A549 (cell line): ENCODE results near the gene CARD14. TPM values are rescaled to one million over a fixed set of nuclear protein-coding genes. Genes with fewer than 3 reads are reported as not detected.

Source experiments
- ATAC-seq, 2 experiments: fragments of 200-7000 bp in 1 of 2; fragments of >200 bp in 1 of 2; cut with Nextera tagmentation in 1 of 2; cut with Tn5 transposase in 1 of 2; 3 replicates each; pipeline versions ENCODE4 v1.8.0 to v1.9.1; 2018 to 2020; ENCODE audit warnings: mild to moderate bottlenecking in 1 of 2, moderate library complexity in 1 of 2
- CTCF ChIA-PET: fragments of 300-600 bp; sonication (Branson Sonifier 250); formaldehyde crosslinking; extraction: SDS; loops from one replicate; lab custom pipeline; 2021; ENCODE audit warnings: antibody characterized with exemption, inconsistent platforms; lab: Yijun Ruan, JAX
- POLR2A ChIA-PET: fragments of 350-600 bp; formaldehyde crosslinking; extraction: SDS; loops from one replicate; lab custom pipeline; 2021; ENCODE audit warnings: antibody characterized with exemption, inconsistent platforms; lab: Yijun Ruan, JAX
- DNase-seq, 2 experiments: peaks; one replicate each; pipeline versions ENCODE4 v3.0.0 to v3.0.0-alpha.2; 2011 to 2016; ENCODE audit warnings: low read depth in 1 of 2, low spot score in 1 of 2
- FAIRE-seq: peaks from 2 replicates; lab custom pipeline; 2011; peaks lifted over from hg19 to GRCh38; lab: Jason Lieb, UNC
- H3K27ac ChIP-seq, 2 experiments: fragments of >200 bp; sonication (Bioruptor Twin); formaldehyde crosslinking; 3 replicates each; pipeline ENCODE4 v1.5.1; 2016 to 2017
- H3K4me1 ChIP-seq: fragments of >200 bp; sonication (Bioruptor Twin); formaldehyde crosslinking; 3 replicates; pipeline ENCODE4 v1.6.1; 2016
- H3K4me2 ChIP-seq: fragments of >200 bp; sonication (Bioruptor Twin); formaldehyde crosslinking; 3 replicates; pipeline ENCODE4 v1.6.1; 2016
- H3K4me3 ChIP-seq: fragments of >200 bp; sonication (Bioruptor Twin); formaldehyde crosslinking; 3 replicates; pipeline ENCODE4 v1.5.1; 2016
- H3K9me3 ChIP-seq: fragments of >200 bp; sonication (Bioruptor Twin); formaldehyde crosslinking; 3 replicates; pipeline ENCODE4 v1.6.1; 2016
- ATOH8 ChIP-seq: fragments of 250-450 bp; sonication (Bioruptor Pico); IDR thresholded peaks from 2 replicates; pipeline ENCODE4 v1.5.0; 2020; ENCODE audit warnings: low read depth, mild to moderate bottlenecking, moderate library complexity
- BHLHE40 ChIP-seq: IDR thresholded peaks from 2 replicates; pipeline ENCODE4 v1.6.1; 2012; ENCODE audit warnings: low read depth, low read length, inconsistent platforms
- CBX2 ChIP-seq: fragments of 200-600 bp; sonication (generic); IDR thresholded peaks from 2 replicates; pipeline ENCODE4 v1.6.1; 2016; ENCODE audit warnings: low read depth, mild to moderate bottlenecking, borderline replicate concordance
- CEBPB ChIP-seq, 2 experiments: fragments of >200 bp in 1 of 2; sonication (Bioruptor Twin) in 1 of 2; formaldehyde crosslinking in 1 of 2; IDR thresholded peaks; 2 replicates each; pipeline ENCODE4 v1.6.1; 2012 to 2016
- EHF ChIP-seq: fragments of 250-450 bp; sonication (Bioruptor Pico); IDR thresholded peaks from 2 replicates; pipeline ENCODE4 v1.5.0; 2020; ENCODE audit warnings: mild to moderate bottlenecking
- EHMT2 ChIP-seq: fragments of 200-600 bp; sonication (generic); IDR thresholded peaks from 2 replicates; pipeline ENCODE4 v1.6.1; 2016; ENCODE audit warnings: antibody characterized with exemption, low read depth, mild to moderate bottlenecking, moderate library complexity
- EP300 ChIP-seq, 2 experiments: fragments of >200 bp; sonication (Bioruptor Twin); formaldehyde crosslinking; IDR thresholded peaks; 2 replicates in 1 of 2; 3 replicates in 1 of 2; pipeline ENCODE4 v1.6.1; 2016 to 2017
- ESRRA ChIP-seq: fragments of 150-350 bp; IDR thresholded peaks from 2 replicates; pipeline ENCODE4 v1.6.1; 2014; ENCODE audit warnings: mild to moderate bottlenecking, low read length, borderline replicate concordance
- FOSB ChIP-seq: fragments of 250-450 bp; sonication (Bioruptor Pico); IDR thresholded peaks from 2 replicates; pipeline ENCODE4 v1.5.0; 2020; ENCODE audit warnings: mild to moderate bottlenecking, moderate library complexity
- GATA3 ChIP-seq: IDR thresholded peaks from 2 replicates; pipeline ENCODE4 v1.6.1; 2012; ENCODE audit warnings: borderline replicate concordance
- HDAC2 ChIP-seq: fragments of 200-600 bp; sonication (generic); IDR thresholded peaks from 2 replicates; pipeline ENCODE4 v1.6.1; 2016
- HEYL ChIP-seq: fragments of 250-450 bp; sonication (Bioruptor Pico); IDR thresholded peaks from 2 replicates; pipeline ENCODE4 v1.8.0; 2021; ENCODE audit warnings: mild to moderate bottlenecking, moderate library complexity
- HOXA7 ChIP-seq: fragments of 250-450 bp; sonication (Bioruptor Pico); IDR thresholded peaks from 2 replicates; pipeline ENCODE4 v1.5.0; 2020; ENCODE audit warnings: mild to moderate bottlenecking, moderate library complexity
- HOXB13 ChIP-seq: fragments of 250-450 bp; sonication (Bioruptor Pico); IDR thresholded peaks from 2 replicates; pipeline ENCODE4 v1.5.0; 2020; ENCODE audit warnings: low read depth, mild to moderate bottlenecking, moderate library complexity
- HOXB5 ChIP-seq: fragments of 250-450 bp; sonication (Bioruptor Pico); IDR thresholded peaks from 2 replicates; pipeline ENCODE4 v1.5.0; 2020; ENCODE audit warnings: mild to moderate bottlenecking, moderate library complexity
- JUNB ChIP-seq: fragments of >200 bp; sonication (Bioruptor Twin); formaldehyde crosslinking; IDR thresholded peaks from 2 replicates; pipeline ENCODE4 v1.6.1; 2016
- KDM1A ChIP-seq: fragments of 200-600 bp; sonication (generic); IDR thresholded peaks from 2 replicates; pipeline ENCODE4 v1.6.1; 2016; ENCODE audit warnings: low read depth, mild to moderate bottlenecking
- MAFK ChIP-seq: fragments of 450-650 bp; IDR thresholded peaks from 2 replicates; pipeline ENCODE4 v1.6.1; 2014; ENCODE audit not compliant: partially characterized antibody
- MAZ ChIP-seq: fragments of 150-350 bp; IDR thresholded peaks from 2 replicates; pipeline ENCODE4 v1.6.1; 2014; ENCODE audit warnings: antibody characterized with exemption, low read depth, low read length, borderline replicate concordance
- NFE2L2 ChIP-seq: fragments of 150-350 bp; conservative IDR thresholded peaks from 2 replicates; pipeline ENCODE4 v1.6.1; 2014; ENCODE audit warnings: low read length
- NR3C1 ChIP-seq: fragments of >200 bp; sonication (Bioruptor Twin); formaldehyde crosslinking; IDR thresholded peaks from 3 replicates; pipeline ENCODE4 v1.6.1; 2017
- PHF8 ChIP-seq: fragments of 200-600 bp; sonication (generic); IDR thresholded peaks from 2 replicates; pipeline ENCODE4 v1.6.1; 2016; ENCODE audit warnings: low read depth, mild to moderate bottlenecking, antibody characterized with exemption, moderate library complexity, borderline replicate concordance
- POLR2A ChIP-seq: IDR thresholded peaks from 2 replicates; pipeline ENCODE4 v1.6.1; 2012; ENCODE audit warnings: mild to moderate bottlenecking, low read length
- POLR2AphosphoS2 ChIP-seq: conservative IDR thresholded peaks from 2 replicates; pipeline ENCODE4 v1.6.1; 2012; ENCODE audit warnings: low read length, improper control_type of control experiment, inconsistent platforms
- RAD21 ChIP-seq, 2 experiments: fragments of >200 bp in 1 of 2; sonication (Bioruptor Twin) in 1 of 2; formaldehyde crosslinking in 1 of 2; IDR thresholded peaks in 1 of 2; conservative IDR thresholded peaks in 1 of 2; 2 replicates in 1 of 2; 3 replicates in 1 of 2; pipeline ENCODE4 v1.6.1; 2012 to 2018; ENCODE audit warnings: inconsistent platforms in 1 of 2
- RCOR1 ChIP-seq: fragments of 150-350 bp; IDR thresholded peaks from 2 replicates; pipeline ENCODE4 v1.6.1; 2014; ENCODE audit warnings: antibody characterized with exemption, low read length, low read depth
- RFX5 ChIP-seq: fragments of 450-650 bp; IDR thresholded peaks from 2 replicates; pipeline ENCODE4 v1.7.1; 2014; ENCODE audit warnings: antibody characterized with exemption, mild to moderate bottlenecking, moderate library complexity
- TP53 ChIP-seq: fragments of 250-450 bp; sonication (Bioruptor Pico); IDR thresholded peaks from 2 replicates; pipeline ENCODE4 v1.5.0; 2021; ENCODE audit warnings: mild to moderate bottlenecking, moderate library complexity
- ZC3H11A ChIP-seq: fragments of 450-650 bp; IDR thresholded peaks from 2 replicates; pipeline ENCODE4 v1.6.1; 2014; ENCODE audit warnings: antibody characterized with exemption, mild to moderate bottlenecking
- ZFP36 ChIP-seq: fragments of 450-650 bp; IDR thresholded peaks from 2 replicates; pipeline ENCODE4 v1.6.1; 2014; ENCODE audit warnings: borderline replicate concordance; ENCODE audit not compliant: partially characterized antibody
- ZNF302 ChIP-seq: fragments of 250-450 bp; sonication (Bioruptor Pico); IDR thresholded peaks from 2 replicates; pipeline ENCODE4 v1.9.0; 2021; ENCODE audit warnings: inconsistent platforms, mild to moderate bottlenecking, moderate library complexity
- WGBS: methylation state at CpG from one replicate; pipeline ENCODE4 v1.1.6; 2017; ENCODE audit errors: missing lambda C conversion rate; 5-methylcytosine and 5-hydroxymethylcytosine counted together
- polyA plus RNA-seq, 4 experiments: library from polyadenylated mRNA; depleted of rRNA in 3 of 4; stranded (reverse); fragments of >200 nt; fragmentation: RNase III in 1 of 4; extraction: RNeasy Plus Mini Kit Qiagen cat#74134 plus additional on column Dnase treatment in 1 of 4; gene quantifications; 2 replicates in 3 of 4; 3 replicates in 1 of 4; pipeline ENCODE4 v1.2.3, GENCODE V29; 2011 to 2017
- TF ChIP-seq, protein P1 (sequence below): fragments of >200 bp; sonication (Bioruptor Twin); formaldehyde crosslinking; IDR thresholded peaks from 3 replicates; pipeline ENCODE4 v1.5.1; 2016
- TF ChIP-seq, protein P2 (sequence below): fragments of >200 bp; sonication (Bioruptor Twin); formaldehyde crosslinking; IDR thresholded peaks from 3 replicates; pipeline ENCODE4 v1.6.1; 2016
- TF ChIP-seq, protein P3 (sequence below): fragments of 150-350 bp; IDR thresholded peaks from 2 replicates; pipeline ENCODE4 v1.6.1; 2014; ENCODE audit warnings: low read depth, mild to moderate bottlenecking, low read length
- TF ChIP-seq, protein P4 (sequence below): fragments of >200 bp; sonication (Bioruptor Twin); formaldehyde crosslinking; IDR thresholded peaks from 2 replicates; pipeline ENCODE4 v1.6.1; 2016
- TF ChIP-seq, protein P5 (sequence below): IDR thresholded peaks from 2 replicates; pipeline ENCODE4 v1.6.1; 2012

Gene CARD14
- polyA plus RNA-seq, 2 of the 4 experiments (the other 2 are of a cell fraction): 0.17 to 0.18 TPM

DNA sequence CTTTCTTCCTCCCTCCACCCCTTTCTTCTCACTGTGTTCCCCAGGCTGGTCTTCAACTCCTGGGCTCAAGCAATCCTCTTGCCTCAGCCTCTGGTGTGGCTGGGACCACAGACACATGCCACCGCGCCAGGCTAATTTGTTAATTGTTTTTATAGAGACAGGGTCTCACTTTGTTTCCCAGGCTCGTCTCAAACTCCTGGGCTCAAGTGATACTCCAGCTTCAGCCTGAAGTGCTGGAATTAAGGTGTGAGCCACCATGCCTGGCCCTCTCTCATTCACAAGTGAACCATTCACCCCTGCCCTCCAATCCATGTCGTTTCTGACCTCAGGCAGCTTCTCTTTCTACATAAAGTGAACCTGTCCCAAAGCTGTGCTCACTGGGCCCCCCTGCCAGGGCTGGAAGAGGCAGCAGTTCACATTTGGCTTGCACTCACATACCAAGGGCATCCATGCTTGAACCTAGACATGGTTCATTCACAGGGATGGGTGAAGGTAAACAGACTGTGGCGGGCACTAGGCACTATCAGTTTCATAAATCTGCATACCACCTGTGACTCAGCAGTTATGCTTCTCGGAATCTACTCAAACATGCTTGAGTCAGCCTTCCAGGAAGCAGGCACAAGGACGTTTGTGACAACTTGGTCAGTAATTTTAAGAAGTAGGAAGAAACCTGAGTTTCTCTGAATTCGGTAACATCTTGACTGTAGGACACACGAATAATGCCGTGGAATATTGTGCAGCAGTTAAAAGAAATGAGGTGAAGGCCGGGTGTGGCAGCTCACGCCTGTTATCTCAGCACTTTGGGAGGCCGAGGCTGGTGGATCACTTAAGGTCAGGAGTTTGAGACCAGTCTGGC is 84.8 kb downstream of the CARD14 start:
- ATAC-seq: peak; percentile 90
- 14% methylated on average over 13 of the region's 13 CpGs for WGBS
- Histone ChIP-seq H3K4me2 (peak overlapping the region; percentile 63), H3K4me1 (peaks cover 72% of the 10 kb centered on the region), H3K27ac (peak overlapping the region; percentile 94 to 99), H3K4me3 (no peak overlapping the region), H3K9me3 (no peaks in the 10 kb centered on the region)
- peak; percentile 97 to 99 for DNase-seq
- ChIA-PET CTCF (interaction anchor here (1.7 to 5.7 kb wide), 7 partner anchors 12 to 249 kb away, joined by 3 to 46 read pairs (median 15); partner anchors contain the start of gene GAA), POLR2A (interaction anchor here (0.6 kb wide), 1 partner anchor 153 kb away, joined by 3 read pairs; the partner anchor contains the start of gene GAA)
- FAIRE-seq: peak; percentile 100
- TF ChIP-seq HOXB5 (CRISPR knock-in tag): peak; percentile 87
- peak; percentile 81; the same call in 1 of the 2 replicates for TF ChIP-seq FOSB (CRISPR knock-in tag)
- TF ChIP-seq NFE2L2: peak; percentile 100
- TF ChIP-seq HDAC2: no peak
- peak; percentile 90 for TF ChIP-seq JUNB
- no peak for TF ChIP-seq MAZ
- no peak for TF ChIP-seq POLR2A
- peak; percentile 100 for TF ChIP-seq MAFK
- TF ChIP-seq CEBPB (IDR thresholded peaks at IDR 0.05): peak in 1 of 2 experiments; percentile 82; a peak in 2 of 4 replicates
- TF ChIP-seq RCOR1: no peak
- TF ChIP-seq, protein P1, sequence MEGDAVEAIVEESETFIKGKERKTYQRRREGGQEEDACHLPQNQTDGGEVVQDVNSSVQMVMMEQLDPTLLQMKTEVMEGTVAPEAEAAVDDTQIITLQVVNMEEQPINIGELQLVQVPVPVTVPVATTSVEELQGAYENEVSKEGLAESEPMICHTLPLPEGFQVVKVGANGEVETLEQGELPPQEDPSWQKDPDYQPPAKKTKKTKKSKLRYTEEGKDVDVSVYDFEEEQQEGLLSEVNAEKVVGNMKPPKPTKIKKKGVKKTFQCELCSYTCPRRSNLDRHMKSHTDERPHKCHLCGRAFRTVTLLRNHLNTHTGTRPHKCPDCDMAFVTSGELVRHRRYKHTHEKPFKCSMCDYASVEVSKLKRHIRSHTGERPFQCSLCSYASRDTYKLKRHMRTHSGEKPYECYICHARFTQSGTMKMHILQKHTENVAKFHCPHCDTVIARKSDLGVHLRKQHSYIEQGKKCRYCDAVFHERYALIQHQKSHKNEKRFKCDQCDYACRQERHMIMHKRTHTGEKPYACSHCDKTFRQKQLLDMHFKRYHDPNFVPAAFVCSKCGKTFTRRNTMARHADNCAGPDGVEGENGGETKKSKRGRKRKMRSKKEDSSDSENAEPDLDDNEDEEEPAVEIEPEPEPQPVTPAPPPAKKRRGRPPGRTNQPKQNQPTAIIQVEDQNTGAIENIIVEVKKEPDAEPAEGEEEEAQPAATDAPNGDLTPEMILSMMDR: no peak
- no peak for TF ChIP-seq NR3C1
- TF ChIP-seq, protein P2, sequence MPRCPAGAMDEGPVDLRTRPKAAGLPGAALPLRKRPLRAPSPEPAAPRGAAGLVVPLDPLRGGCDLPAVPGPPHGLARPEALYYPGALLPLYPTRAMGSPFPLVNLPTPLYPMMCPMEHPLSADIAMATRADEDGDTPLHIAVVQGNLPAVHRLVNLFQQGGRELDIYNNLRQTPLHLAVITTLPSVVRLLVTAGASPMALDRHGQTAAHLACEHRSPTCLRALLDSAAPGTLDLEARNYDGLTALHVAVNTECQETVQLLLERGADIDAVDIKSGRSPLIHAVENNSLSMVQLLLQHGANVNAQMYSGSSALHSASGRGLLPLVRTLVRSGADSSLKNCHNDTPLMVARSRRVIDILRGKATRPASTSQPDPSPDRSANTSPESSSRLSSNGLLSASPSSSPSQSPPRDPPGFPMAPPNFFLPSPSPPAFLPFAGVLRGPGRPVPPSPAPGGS: 0 out of 3 replicates have a peak, but pooled peaks have one; percentile 14
- no peak for TF ChIP-seq POLR2AphosphoS2
- peak; percentile 96 for TF ChIP-seq HOXB13
- TF ChIP-seq EHMT2: no peak
- TF ChIP-seq RAD21 (conservative IDR thresholded peaks at IDR 0.05 in 1 of 2, IDR thresholded peaks at IDR 0.05 in 1 of 2): peak in 1 of 2 experiments; percentile 29; a peak in 3 of 5 replicates
- TF ChIP-seq, protein P3, sequence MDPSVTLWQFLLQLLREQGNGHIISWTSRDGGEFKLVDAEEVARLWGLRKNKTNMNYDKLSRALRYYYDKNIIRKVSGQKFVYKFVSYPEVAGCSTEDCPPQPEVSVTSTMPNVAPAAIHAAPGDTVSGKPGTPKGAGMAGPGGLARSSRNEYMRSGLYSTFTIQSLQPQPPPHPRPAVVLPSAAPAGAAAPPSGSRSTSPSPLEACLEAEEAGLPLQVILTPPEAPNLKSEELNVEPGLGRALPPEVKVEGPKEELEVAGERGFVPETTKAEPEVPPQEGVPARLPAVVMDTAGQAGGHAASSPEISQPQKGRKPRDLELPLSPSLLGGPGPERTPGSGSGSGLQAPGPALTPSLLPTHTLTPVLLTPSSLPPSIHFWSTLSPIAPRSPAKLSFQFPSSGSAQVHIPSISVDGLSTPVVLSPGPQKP: no peak
- TF ChIP-seq BHLHE40: no peak
- TF ChIP-seq PHF8: no peak
- TF ChIP-seq, protein P4, sequence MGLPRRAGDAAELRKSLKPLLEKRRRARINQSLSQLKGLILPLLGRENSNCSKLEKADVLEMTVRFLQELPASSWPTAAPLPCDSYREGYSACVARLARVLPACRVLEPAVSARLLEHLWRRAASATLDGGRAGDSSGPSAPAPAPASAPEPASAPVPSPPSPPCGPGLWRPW: no peak
- peak; percentile 22; the same call in 1 of the 2 replicates for TF ChIP-seq HEYL (CRISPR knock-in tag)
- TF ChIP-seq TP53 (CRISPR knock-in tag): peak; percentile 87
- TF ChIP-seq EP300 (IDR thresholded peaks at IDR 0.05): peak; percentile 83 to 92; a peak in 4 of 5 replicates
- TF ChIP-seq ATOH8 (CRISPR knock-in tag): peak; percentile 84
- 0 out of 2 replicates have a peak, but pooled peaks have one; percentile 39 for TF ChIP-seq RFX5
- TF ChIP-seq EHF (CRISPR knock-in tag): peak; percentile 93
- TF ChIP-seq ESRRA: peak; percentile 68; the same call in 1 of the 2 replicates
- no peak for TF ChIP-seq KDM1A
- TF ChIP-seq ZFP36: no peak
- peak; percentile 88 for TF ChIP-seq ZNF302
- TF ChIP-seq, protein P5, sequence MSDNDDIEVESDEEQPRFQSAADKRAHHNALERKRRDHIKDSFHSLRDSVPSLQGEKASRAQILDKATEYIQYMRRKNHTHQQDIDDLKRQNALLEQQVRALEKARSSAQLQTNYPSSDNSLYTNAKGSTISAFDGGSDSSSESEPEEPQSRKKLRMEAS: peak; percentile 97
- no peak for TF ChIP-seq CBX2
- no peak; the same call in 1 of the 2 replicates for TF ChIP-seq HOXA7 (CRISPR knock-in tag)
- TF ChIP-seq ZC3H11A: no peak
- TF ChIP-seq GATA3: peak; percentile 100
